ENCODE data around the gene PRSS56. TPM values are rescaled to one million over a fixed set of nuclear protein-coding genes. Genes with fewer than 3 reads are reported as not detected.

PRSS56 gene
- total and polyA plus RNA-seq, 8 donors, result 0.02 TPM; not detected in 7

DNA sequence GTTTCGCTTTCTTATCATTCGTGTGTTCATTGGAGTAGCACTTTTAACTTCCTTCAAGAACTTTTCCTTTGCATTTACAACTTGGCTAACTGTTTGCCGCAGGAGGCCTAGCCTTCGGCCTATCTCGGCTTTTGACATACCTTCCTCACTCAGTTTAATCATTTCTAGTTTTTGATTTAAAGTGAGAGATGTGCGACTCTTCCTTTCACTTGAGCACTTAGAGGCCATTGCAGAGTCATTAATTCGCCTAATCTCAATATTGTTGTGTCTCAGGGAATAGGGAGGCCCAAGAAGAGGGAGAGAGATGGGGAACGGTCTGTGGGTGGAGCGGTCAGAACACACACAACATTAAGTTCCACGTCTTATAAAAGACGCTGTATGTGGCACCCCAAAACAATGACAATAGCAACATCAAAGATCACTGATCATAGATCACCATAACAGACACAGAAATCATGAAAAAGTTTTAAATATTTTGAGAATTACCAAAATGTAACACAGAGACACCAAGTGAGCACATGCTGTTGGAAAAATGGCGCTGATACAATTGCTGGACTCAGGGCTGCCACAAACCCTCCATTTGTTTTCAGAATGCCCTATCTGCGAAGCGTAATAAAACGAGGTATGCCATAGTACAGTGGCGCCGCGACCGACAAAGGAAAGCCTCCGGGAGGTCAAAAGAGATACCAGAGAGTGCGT is 29.6 kb downstream of the PRSS56 start:
- no peaks in the 10 kb centered on the region for H3K9me3 ChIP-seq
- DNase-seq (no peak), FAIRE-seq (no peak), ATAC-seq (no peak)
- H3K4me1 ChIP-seq, result peaks cover 0 to 15% (median 4%) of the 10 kb centered on the region in 3 donors
- TF ChIP-seq, protein P1, sequence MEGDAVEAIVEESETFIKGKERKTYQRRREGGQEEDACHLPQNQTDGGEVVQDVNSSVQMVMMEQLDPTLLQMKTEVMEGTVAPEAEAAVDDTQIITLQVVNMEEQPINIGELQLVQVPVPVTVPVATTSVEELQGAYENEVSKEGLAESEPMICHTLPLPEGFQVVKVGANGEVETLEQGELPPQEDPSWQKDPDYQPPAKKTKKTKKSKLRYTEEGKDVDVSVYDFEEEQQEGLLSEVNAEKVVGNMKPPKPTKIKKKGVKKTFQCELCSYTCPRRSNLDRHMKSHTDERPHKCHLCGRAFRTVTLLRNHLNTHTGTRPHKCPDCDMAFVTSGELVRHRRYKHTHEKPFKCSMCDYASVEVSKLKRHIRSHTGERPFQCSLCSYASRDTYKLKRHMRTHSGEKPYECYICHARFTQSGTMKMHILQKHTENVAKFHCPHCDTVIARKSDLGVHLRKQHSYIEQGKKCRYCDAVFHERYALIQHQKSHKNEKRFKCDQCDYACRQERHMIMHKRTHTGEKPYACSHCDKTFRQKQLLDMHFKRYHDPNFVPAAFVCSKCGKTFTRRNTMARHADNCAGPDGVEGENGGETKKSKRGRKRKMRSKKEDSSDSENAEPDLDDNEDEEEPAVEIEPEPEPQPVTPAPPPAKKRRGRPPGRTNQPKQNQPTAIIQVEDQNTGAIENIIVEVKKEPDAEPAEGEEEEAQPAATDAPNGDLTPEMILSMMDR (IDR thresholded peaks at IDR 0.05), result no peak
- H3K4me3 ChIP-seq, result peak overlapping the region; percentile 82 to 99 (median 94)
- intact Hi-C loops (cut with DNase I), result no loop called here
- H3K27ac ChIP-seq, result peak overlapping the region; percentile 92 to 99 (median 95)
- no peaks in the 10 kb centered on the region for H3K36me3 ChIP-seq
- no peaks in the 10 kb centered on the region for H3K27me3 ChIP-seq
- 28% methylated on average over 21 of the region's 21 CpGs for WGBS, 2 donors

DNA sequence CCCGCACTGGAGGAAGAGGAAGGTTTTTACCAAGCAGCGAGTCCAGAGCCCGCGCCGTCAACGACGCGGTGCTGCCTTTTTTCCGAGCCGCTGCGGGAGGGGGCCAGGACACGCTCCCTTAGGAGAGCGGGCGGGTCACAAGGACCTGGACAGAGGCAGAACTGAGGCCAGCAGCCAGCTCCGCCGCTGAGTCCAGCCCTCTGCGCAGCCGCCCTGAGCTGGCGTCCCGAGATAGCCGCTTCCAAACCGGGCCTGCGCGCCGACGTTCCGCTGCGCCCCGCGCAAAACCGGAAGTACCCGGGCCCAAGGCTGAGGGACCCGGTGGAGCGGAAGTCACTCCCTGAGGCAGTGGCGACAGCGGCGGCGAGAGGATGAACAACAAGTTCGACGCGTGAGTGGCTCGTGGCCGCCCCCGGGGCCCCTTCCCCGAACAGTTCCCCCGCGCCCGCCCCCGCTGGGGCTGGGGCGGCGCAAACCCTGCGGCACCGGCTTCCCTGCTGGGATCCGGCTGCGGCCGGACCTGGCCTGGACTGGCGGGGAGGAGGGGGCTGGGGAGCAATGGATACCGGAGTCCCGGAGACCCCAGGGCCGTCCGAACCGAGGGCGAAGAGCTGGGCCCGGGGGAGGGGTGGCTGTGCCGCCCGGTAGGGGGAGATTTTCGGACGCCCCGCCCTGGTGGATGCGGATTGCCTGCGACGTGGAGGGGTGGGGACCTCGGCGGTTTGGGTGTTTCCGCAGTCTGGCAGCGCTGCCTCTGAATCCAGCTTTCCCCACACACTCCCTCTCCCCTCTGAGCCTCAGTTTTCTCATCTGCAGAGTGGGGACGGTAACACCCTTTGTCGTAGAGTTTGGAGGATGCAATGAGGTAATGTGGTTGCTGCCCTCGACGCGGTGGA is 30.4 kb downstream of the PRSS56 start, which contains the start of the genes EIF4E2 and TIGD1:
Gene EIF4E2, plus strand, starts transcription at position 336 of the 896 bp plus-strand sequence. Its CDS starts 36 bp downstream, at position 372.
Gene TIGD1, minus strand, starts transcription at position 204 of the 896 bp plus-strand sequence. CDS start 675 bp downstream, outside the sequence.
- Histone ChIP-seq H3K27ac (peak within 1 kb of the TSS; percentile 92 to 99 (median 95)), H3K27me3 (no peaks in the 10 kb centered on the region), H3K4me1 (peaks cover 0 to 15% (median 4%) of the 10 kb centered on the region in 3 donors), H3K36me3 (no peaks in the 10 kb centered on the region), H3K4me3 (peak within 1 kb of the TSS; percentile 82 to 99 (median 94)), H3K9me3 (no peaks in the 10 kb centered on the region)
- TF ChIP-seq, protein P1 (IDR thresholded peaks at IDR 0.05), result peak in 2 of 4 donors; percentile 4 to 14
- peak; percentile 93 to 98 (median 94) for DNase-seq
- ATAC-seq, result peak; percentile 96 to 99 (median 98)
- FAIRE-seq, result no peak
- 0 to 1% methylated on average over 73 to 81 of the region's 81 CpGs for WGBS, 2 donors
- intact Hi-C loops (cut with DNase I), result no loop called here

DNA sequence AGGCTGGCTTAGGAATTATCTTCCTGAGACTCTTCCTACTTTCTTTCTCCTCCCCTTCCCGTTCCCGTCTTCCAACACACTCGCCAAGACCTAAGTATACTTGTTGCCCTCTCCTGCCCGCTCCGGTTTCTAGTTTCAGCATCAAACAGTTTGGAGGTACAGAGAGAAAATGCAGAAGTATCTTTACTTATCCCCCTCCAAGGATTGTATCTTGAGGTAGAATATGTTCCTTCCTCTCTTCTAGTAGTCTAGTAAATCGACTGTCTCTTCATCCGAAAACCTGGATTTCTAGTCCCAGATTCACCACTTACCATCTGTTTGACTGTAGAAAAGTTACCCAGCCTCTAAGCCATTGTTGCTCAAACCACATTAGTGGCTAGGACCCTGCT is 31.1 kb downstream of the PRSS56 start:
- Histone ChIP-seq H3K27ac (peak overlapping the region; percentile 92 to 99 (median 95)), H3K4me3 (peak overlapping the region; percentile 82 to 99 (median 94)), H3K4me1 (peaks cover 0 to 15% (median 4%) of the 10 kb centered on the region in 3 donors), H3K36me3 (no peaks in the 10 kb centered on the region), H3K27me3 (no peaks in the 10 kb centered on the region), H3K9me3 (no peaks in the 10 kb centered on the region)
- FAIRE-seq (no peak), DNase-seq (no peak), ATAC-seq (no peak)
- WGBS, 2 donors, result 5 to 7% methylated on average over 7 of the region's 7 CpGs
- TF ChIP-seq, protein P1 (IDR thresholded peaks at IDR 0.05), result no peak
- intact Hi-C loops (cut with DNase I), result no loop called here

DNA sequence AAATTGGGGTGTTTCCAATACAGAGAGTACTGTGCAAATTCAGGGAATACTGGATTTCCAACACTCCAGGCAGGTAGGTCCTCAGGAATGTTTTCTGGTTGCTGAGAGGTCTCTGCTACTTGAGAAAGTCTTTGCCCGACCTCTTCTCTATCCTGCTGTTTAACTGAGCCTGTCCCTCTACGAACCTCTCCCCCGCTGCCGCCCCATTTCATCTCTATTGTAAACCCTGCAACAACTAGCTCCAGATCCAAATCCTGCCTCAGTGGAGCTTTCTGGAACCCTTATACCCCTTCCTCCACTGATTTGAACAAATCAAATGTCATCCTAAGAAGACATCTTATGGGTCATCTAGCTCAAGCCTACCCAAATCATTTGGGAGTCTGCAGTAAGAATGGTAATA is 31.6 kb downstream of the PRSS56 start:
- Histone ChIP-seq H3K27ac (no peak overlapping the region), H3K4me1 (peaks cover 0 to 15% (median 4%) of the 10 kb centered on the region in 3 donors), H3K4me3 (peak overlapping the region in 2 of 4 donors; percentile 82 to 93), H3K36me3 (no peaks in the 10 kb centered on the region), H3K9me3 (no peaks in the 10 kb centered on the region), H3K27me3 (no peaks in the 10 kb centered on the region)
- WGBS, 2 donors, result 89 to 95% methylated on average over 4 of the region's 4 CpGs
- no peak for DNase-seq
- no peak for FAIRE-seq
- TF ChIP-seq, protein P1 (IDR thresholded peaks at IDR 0.05), result no peak
- no peak for ATAC-seq
- intact Hi-C loops (cut with DNase I), result no loop called here
